GM18505 (cell line): ENCODE measurements around the gene ABHD12B.
"Not testable (repeated sequence)": the region's sequence is repeated elsewhere in the genome, so short reads cannot be mapped to it uniquely, and the experiment has no call there.

Experiments used
- ATAC-seq: cut with Tn5 transposase; IDR thresholded peaks from one replicate; pipeline ENCODE4 v1.9.1; 2021; ENCODE audit not compliant: unreplicated experiment
- POLR2A ChIP-seq: IDR thresholded peaks from 4 replicates; pipeline ENCODE4 v1.6.1; 2011; ENCODE audit warnings: borderline replicate concordance; ENCODE audit not compliant: insufficient read depth, insufficient read length; ENCODE audit errors: extremely low read depth

ABHD12B gene

DNA sequence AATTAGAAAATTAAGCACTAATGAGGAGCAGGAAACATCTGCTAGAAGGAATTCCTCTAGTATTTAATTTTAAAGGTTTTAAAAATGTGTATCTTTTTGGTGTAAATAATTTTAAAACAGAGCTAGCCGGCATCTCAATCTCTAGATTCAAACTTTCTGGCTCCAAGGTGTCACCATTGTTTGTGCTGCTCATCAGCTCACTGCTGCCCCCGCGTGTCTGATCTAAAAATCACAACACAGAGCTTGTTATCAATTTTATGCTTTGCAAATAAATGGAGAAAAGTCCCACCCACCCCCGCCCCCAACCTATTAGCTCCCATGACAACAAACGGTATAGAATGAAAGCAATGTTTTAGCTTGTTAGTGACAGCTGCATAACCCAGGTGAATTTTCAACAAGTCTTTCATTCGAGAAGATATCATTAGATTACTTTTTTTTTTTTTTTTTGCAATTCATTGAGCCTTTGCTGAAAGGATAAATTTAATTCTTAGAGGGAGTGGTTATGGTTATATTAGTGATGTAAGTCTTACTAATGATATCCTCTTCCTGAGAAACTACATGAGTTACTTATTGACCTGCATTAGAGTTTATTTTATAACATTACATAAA, 11.3 kb upstream of the ABHD12B start:
- no peak for ATAC-seq

DNA sequence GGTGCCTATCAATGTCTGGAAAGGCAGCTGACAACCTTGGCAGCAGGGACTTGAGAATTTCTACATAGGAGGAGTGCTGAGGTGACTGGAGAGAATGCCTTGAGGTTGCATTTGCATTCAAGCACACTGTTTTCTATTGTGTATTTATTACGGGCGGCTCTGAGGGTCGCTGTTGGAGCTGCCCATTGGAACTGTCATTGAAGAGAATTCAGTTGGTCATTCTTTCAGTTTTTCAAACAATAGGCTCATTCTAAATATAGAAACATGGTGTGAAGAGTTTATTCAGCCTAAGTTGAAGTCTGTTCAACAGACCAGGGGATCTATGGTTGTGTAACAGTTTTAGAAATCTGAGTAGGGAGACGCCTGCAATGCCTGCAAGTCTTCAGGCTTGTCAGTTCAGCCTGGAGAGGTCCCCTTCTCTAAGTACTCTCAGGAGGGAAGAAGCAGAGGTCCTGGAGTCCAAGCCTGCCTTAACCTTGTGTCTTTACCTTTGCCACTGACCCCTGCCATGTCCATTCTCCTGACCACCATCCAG, 9.8 kb upstream of the ABHD12B start:
- no peak for TF ChIP-seq POLR2A
- no peak for ATAC-seq

More for the DNA sequence above, 11.3 kb upstream of the ABHD12B start:
- no peak for TF ChIP-seq POLR2A

- no peak for ATAC-seq
- no peak for TF ChIP-seq POLR2A
These were observed 7.6 kb upstream of the ABHD12B start for GRCh38 chr14:50864237-50864636.

GRCh38 chr14:50864946-50865345, 6.9 kb upstream of the ABHD12B start:
- ATAC-seq, result no peak
- no peak for TF ChIP-seq POLR2A

GRCh38 chr14:50865391-50866076, 6.3 kb upstream of the ABHD12B start:
- TF ChIP-seq POLR2A, result no peak
- no peak for ATAC-seq

- no peak for TF ChIP-seq POLR2A
These were observed 625 bp upstream of the ABHD12B start for GRCh38 chr14:50871228-50871627.

DNA sequence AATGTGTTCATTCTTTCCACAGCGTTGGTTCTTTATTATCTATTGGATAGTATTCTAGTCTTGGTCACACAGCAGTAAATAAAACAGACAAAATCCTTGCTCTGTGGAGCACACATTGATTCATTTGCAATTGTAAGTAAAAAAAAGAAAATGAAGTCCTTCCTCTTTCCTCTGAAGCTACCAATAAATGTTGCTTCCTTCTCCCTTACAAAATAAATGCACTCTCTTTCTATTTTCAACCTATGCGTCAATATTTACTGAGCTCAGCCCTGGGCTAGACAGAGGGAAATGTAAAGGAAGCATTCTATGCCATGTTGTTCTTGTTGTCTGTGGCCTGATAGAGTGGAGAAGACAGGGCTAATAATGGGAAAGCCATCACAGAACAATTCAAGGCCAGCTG, 2.9 kb downstream of the ABHD12B start:
- no peak for TF ChIP-seq POLR2A
- ATAC-seq, result no peak

More at GRCh38 chr14:50871228-50871627, 625 bp upstream of the ABHD12B start:
- no peak for ATAC-seq

DNA sequence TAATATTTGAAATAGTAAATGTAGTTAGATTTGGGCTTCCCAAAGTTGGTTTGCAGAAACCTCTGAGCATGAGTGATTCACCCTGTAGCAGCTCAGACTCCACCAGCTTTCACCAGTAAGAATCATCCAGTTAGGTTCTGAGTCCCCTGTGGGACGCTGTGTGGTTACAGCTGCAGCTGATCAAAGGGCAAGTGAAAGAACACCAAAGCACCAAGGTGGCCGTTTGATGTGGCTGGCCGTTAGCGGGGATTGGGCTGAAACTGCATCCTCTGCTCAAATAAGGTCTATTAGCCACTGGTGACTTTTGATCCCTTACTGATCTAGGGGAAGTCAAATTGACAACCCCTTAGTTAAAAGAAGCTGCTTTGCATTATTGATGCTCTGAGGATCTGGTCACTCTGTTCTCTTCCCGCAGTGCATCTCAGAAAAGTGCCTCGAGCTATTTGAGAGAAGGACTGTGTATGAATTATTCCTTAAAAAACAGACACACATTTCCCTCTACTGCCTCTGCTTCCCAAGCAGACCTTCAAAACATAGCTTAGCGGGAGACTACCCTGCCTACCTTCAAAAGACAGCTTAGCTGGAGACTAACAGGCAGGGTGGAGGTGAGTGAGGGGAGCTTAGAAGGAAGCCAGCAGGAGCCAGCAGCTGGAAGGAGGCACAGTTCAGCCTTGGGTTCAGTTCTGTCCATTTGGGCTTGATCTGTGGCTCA, 3.7 kb downstream of the ABHD12B start:
- ATAC-seq, result peak; percentile 94

DNA sequence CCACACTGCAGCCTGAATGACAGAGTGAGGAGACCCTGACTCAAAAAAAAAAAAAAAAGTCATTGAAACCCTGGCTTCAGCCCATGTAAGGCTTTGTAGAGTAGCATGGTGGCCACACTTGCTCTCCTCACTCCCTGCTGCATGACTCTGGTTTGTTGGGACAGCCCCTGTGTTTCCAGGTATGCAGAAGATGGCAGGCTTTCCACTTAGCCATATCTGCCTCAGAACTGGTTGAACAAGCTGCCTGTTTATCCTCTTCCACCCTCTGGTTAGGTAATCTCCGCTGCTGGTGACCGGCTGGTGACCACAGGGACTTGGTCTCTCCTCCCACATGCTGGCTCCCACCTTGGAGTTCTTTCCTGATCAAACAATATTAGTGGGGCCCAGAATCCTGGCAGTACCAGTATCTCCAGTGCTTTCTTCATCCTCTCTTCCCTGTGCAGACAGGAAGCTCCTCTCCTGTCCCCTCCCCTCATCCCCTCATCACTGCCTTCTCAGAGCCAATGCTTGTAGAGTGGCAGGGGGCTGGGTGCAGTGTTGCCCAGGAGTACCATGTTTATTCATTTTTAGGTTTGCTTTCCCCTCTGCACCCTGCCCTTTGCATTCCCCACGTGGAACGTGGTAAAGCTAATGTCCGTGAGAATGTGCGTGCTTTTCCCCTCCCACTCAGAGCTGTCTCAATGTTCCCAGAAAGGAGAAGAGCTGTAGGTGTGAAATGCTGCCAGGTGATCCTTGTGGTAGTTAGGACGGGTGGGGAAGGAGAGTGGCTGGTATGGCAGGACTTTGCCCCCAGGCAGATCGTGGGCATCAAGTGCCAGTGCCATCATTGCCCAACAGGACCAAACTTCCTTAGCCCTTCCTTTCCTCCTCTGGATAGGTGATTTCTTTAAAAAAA, 11.3 kb downstream of the ABHD12B start:
- no peak for TF ChIP-seq POLR2A
- no peak for ATAC-seq

More for the DNA sequence above, 3.7 kb downstream of the ABHD12B start:
- no peak for TF ChIP-seq POLR2A

DNA sequence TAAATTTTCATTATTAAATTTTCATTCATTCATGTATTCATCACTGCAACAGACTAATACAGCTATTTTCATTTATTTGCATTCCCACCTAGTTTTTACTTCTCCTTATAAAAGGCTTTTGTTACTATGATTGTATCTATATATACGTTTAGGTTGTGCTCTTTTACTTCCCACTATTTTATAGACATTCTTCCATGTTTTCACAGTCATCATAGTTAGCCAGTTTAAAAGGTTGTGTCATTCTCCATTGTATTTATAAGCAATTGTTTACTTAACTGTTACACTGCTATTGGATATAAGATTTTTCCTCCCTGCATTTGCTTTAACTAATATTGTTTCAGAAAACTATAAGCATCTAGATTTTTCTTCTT, 12.0 kb downstream of the ABHD12B start:
- ATAC-seq, result no peak
- TF ChIP-seq POLR2A, result no peak

- ATAC-seq, result no peak
These were observed 15.6 kb downstream of the ABHD12B start for GRCh38 chr14:50887476-50887875.

DNA sequence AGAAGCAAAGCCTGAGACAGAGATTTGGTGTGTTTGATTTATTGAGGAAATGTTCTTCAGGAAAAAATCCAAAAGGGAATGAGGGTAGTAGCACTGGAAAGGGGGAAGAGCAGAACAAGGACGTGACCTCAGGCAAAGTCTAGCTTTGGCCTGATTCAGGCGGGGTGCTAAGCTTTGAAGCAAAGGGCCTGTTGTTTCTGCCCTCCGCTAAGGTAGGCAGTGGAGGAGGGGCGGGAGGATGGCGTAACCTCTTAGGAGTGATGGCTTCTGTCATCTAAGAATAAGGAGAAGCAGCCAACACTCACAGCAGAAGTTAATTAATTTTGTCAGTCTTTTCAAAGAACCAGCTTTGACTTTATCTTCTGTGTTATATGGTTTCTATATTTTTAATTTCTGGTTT, 20.4 kb downstream of the ABHD12B start:
- TF ChIP-seq POLR2A, result no peak
- no peak for ATAC-seq

More at GRCh38 chr14:50887476-50887875, 15.6 kb downstream of the ABHD12B start:
- no peak for TF ChIP-seq POLR2A

- not testable (repeated sequence) for ATAC-seq
These were observed 24.6 kb downstream of the ABHD12B start for GRCh38 chr14:50896421-50896820.

GRCh38 chr14:50897005-50897404, 25.2 kb downstream of the ABHD12B start:
- ATAC-seq, result not testable (repeated sequence)
